CD4-positive, alpha-beta memory T cell (primary cell): ENCODE results near the gene WIPF3. TPM values are rescaled to one million over a fixed set of nuclear protein-coding genes. Genes with fewer than 3 reads are reported as not detected.
A peak's percentile ranks its signal among the peaks of the same experiment; 100 is the strongest.

Source experiments
- CTCF ChIA-PET: fragments of 350-600 bp; sonication (Branson Sonifier 250); formaldehyde crosslinking; loops from one replicate; lab custom pipeline; 2021; ENCODE audit warnings: inconsistent platforms; ENCODE audit not compliant: partially characterized antibody; lab: Charles Lee
- POLR2A ChIA-PET: fragments of 350-600 bp; sonication (Branson Sonifier 250); formaldehyde crosslinking; loops from one replicate; lab custom pipeline; 2021; ENCODE audit not compliant: partially characterized antibody; lab: Charles Lee
- DNase-seq, 5 donors: peaks; one replicate each; pipeline versions ENCODE4 v3.0.0 to v3.0.0-alpha.2; 2020 to 2022; ENCODE audit warnings: mixed read lengths in 1 of 5
- H3K27ac ChIP-seq: one replicate; pipeline ENCODE4 v1.7.0; 2013; ENCODE audit warnings: low read depth, low read length
- H3K27me3 ChIP-seq: 2 replicates; pipeline ENCODE4 v1.7.0; 2013; ENCODE audit warnings: mild to moderate bottlenecking, low read length, moderate library complexity; ENCODE audit not compliant: insufficient read depth
- H3K36me3 ChIP-seq: 2 replicates; pipeline ENCODE4 v1.7.0; 2013; ENCODE audit warnings: mild to moderate bottlenecking, low read length, moderate library complexity; ENCODE audit not compliant: insufficient read depth
- H3K4me1 ChIP-seq: 2 replicates; pipeline ENCODE4 v1.7.0; 2013; ENCODE audit warnings: mild to moderate bottlenecking, low read length, moderate library complexity; ENCODE audit not compliant: insufficient read depth
- H3K4me3 ChIP-seq, 2 donors: one replicate each; pipeline ENCODE4 v1.7.0; 2013; ENCODE audit warnings: low read length in 2 of 2, mild to moderate bottlenecking in 1 of 2
- H3K9me3 ChIP-seq, 2 donors: one replicate each; pipeline ENCODE4 v1.7.0; 2013; ENCODE audit warnings: low read length in 2 of 2, control low read depth in 1 of 2; ENCODE audit not compliant: control insufficient read depth in 1 of 2
- H3K27ac Mint-ChIP-seq, 7 donors: one replicate each; pipeline ENCODE4 v1.8.0; 2020 to 2021; ENCODE audit warnings: mixed read lengths in 7 of 7, mild to moderate bottlenecking in 6 of 7, inconsistent platforms in 3 of 7, moderate library complexity in 3 of 7
- H3K27me3 Mint-ChIP-seq, 2 donors: one replicate each; pipeline ENCODE4 v1.8.0; 2020 to 2021; ENCODE audit warnings: mixed read lengths in 2 of 2
- H3K36me3 Mint-ChIP-seq, 2 donors: one replicate each; pipeline ENCODE4 v1.8.0; 2020 to 2021; ENCODE audit warnings: mixed read lengths in 2 of 2, inconsistent platforms in 1 of 2, mild to moderate bottlenecking in 1 of 2
- H3K4me1 Mint-ChIP-seq, 4 donors: one replicate each; pipeline ENCODE4 v1.8.0; 2020 to 2021; ENCODE audit warnings: mixed read lengths in 4 of 4, mild to moderate bottlenecking in 1 of 4
- H3K4me3 Mint-ChIP-seq, 8 donors: one replicate each; pipeline ENCODE4 v1.8.0; 2020 to 2021; ENCODE audit warnings: mixed read lengths in 8 of 8, mild to moderate bottlenecking in 7 of 8, moderate library complexity in 6 of 8, inconsistent platforms in 3 of 8
- H3K9me3 Mint-ChIP-seq, 8 donors: one replicate each; pipeline ENCODE4 v1.8.0; 2020 to 2021; ENCODE audit warnings: mixed read lengths in 8 of 8, mild to moderate bottlenecking in 5 of 8, inconsistent platforms in 3 of 8, moderate library complexity in 1 of 8
- intact Hi-C: fragments of 100-400 bp; cut with micrococcal nuclease; formaldehyde crosslinking; loops from one replicate; pipeline ENCODE4 v1.15.1; 2023
- polyA plus RNA-seq, 2 donors: library from polyadenylated mRNA; unstranded; fragments of 300-500 nt; fragmentation: Illumina TruSeq; gene quantifications; one replicate each; pipeline ENCODE4 v1.2.3, GENCODE V29; 2021
- total RNA-seq, 2 experiments: library from RNA; stranded (reverse); gene quantifications; one replicate each; pipeline ENCODE4 v1.2.3, GENCODE V29; 2021

WIPF3 gene
- total and polyA plus RNA-seq, 4 experiments from 2014 or later = not detected

- Histone ChIP-seq H3K4me1 (no peaks in the 10 kb centered on the region), H3K9me3 (no peaks in the 10 kb centered on the region), H3K27ac (no peak overlapping the region), H3K27me3 (no peaks in the 10 kb centered on the region), H3K36me3 (no peaks in the 10 kb centered on the region), H3K4me3 (no peak overlapping the region)
- ChIA-PET POLR2A (no interaction called here), CTCF (no interaction called here)
- Mint-ChIP-seq H3K9me3 (no peaks in the 10 kb centered on the region), H3K36me3 (no peaks in the 10 kb centered on the region), H3K4me3 (no peak overlapping the region), H3K27me3 (peaks cover 12 to 17% of the 10 kb centered on the region in 2 donors), H3K4me1 (peaks cover 3 to 8% (median 5%) of the 10 kb centered on the region in 4 donors), H3K27ac (no peak overlapping the region)
- intact Hi-C loops = no loop called here
- DNase-seq = no peak
These were observed 76.2 kb downstream of the WIPF3 start for GRCh38 chr7:29882481-29882880.

DNA sequence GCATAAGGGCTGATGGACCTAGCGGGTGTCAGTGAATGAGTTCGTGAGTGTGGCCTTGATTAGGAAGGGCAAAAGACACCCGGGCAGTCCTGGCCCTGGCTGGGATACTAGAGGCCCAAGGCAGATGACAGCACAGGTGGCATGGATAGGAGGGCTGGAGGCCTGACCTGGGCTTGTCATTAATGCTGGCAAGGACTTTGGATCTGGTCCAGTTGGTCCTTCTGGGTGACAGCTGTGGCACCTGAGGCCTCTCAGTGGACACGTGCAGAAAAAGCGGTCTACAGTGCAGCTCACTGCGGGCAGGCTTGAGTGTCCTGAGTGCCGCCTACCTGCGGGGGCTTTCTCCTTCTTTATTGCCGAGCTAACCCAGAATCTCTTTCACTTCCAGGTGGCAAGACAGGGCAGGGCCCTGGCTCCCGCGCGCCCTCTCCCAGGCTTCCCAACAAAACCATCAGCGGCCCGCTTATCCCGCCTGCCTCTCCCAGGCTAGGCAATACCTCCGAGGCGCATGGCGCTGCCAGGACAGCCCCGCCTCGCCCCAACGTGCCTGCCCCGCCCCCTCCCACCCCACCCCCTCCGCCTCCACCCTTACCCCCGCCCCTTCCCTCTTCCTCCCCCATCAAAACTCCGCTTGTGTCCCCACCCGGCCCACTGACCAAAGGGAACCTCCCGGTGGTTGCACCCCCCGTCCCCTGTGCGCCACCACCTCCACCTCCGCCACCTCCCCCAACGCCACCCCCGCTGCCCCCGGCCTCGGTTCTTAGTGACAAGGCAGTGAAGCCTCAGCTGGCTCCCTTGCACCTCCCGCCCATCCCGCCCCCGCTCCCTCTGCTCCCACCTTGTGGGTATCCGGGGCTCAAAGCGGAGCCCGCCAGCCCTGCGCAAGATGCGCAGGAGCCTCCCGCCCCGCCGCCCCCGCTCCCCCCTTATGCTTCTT lies 77.4 kb downstream of the WIPF3 start:
- intact Hi-C loops = no loop called here
- Histone ChIP-seq H3K27ac (no peak overlapping the region), H3K4me1 (no peaks in the 10 kb centered on the region), H3K36me3 (no peaks in the 10 kb centered on the region), H3K9me3 (no peaks in the 10 kb centered on the region), H3K27me3 (no peaks in the 10 kb centered on the region), H3K4me3 (no peak overlapping the region)
- Mint-ChIP-seq H3K4me3 (peak overlapping the region in 4 of 8 donors; percentile 4 to 57 (median 44)), H3K36me3 (no peaks in the 10 kb centered on the region), H3K9me3 (peaks cover 0 to 2% (median 0%) of the 10 kb centered on the region in 8 donors), H3K27ac (no peak overlapping the region), H3K27me3 (peaks cover 12 to 17% of the 10 kb centered on the region in 2 donors), H3K4me1 (peaks cover 0 to 8% (median 4%) of the 10 kb centered on the region in 4 donors)
- POLR2A ChIA-PET = no interaction called here
- CTCF ChIA-PET = no interaction called here
- DNase-seq = no peak

DNA sequence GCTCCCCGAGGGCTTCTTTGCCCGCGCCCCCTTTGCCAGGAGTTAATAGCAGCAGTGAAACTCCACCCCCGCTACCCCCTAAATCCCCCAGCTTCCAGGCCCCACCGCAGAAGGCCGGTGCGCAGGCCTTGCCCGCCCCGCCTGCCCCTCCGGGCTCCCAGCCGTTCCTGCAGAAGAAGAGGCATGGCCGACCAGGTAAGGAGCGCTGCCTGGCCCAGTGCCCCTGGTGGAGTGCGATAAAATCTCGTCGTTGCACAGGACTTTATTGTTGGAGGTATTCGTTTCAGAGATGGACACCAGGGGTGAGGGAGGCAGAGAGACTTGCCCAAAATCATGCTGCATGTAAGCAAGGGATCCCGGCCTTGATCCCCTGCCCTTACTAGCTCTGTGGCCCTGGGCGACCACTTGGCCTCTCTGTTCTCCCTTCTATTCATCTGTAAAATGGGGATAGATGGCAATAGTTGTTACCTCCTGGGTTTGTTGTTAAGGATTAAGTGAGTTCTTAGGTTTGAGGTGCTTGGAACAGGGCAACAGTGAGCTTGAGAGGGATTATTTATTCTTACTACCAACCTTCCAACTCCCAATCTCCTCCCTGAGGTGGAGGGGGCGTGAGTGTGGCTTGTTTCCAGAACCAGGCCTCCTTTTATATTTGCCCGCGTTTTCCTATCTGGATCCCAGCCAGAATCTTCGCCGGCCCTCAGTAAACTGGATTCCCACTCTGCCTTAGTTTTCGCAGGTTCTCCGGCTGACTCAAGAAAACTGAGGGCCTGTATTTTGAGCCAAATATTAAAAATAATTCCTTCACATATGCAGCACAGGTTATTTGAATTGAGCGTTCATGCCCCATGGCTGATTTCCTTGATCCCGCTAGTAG lies 78.3 kb downstream of the WIPF3 start:
- Histone ChIP-seq H3K36me3 (no peaks in the 10 kb centered on the region), H3K4me1 (no peaks in the 10 kb centered on the region), H3K27ac (no peak overlapping the region), H3K4me3 (no peak overlapping the region), H3K9me3 (no peaks in the 10 kb centered on the region), H3K27me3 (no peaks in the 10 kb centered on the region)
- Mint-ChIP-seq H3K4me3 (peak overlapping the region in 4 of 8 donors; percentile 17 to 54 (median 40)), H3K27ac (no peak overlapping the region), H3K27me3 (peaks cover 13 to 17% of the 10 kb centered on the region in 2 donors), H3K36me3 (no peaks in the 10 kb centered on the region), H3K9me3 (peaks cover 0 to 2% (median 0%) of the 10 kb centered on the region in 8 donors), H3K4me1 (peaks cover 0 to 8% (median 4%) of the 10 kb centered on the region in 4 donors)
- intact Hi-C loops = no loop called here
- CTCF ChIA-PET = interaction anchor here (1.6 kb wide), 1 partner anchor 33 kb away, joined by 3 read pairs; no protein-coding TSS in a partner anchor
- POLR2A ChIA-PET = no interaction called here
- DNase-seq = no peak

- Mint-ChIP-seq H3K9me3 (peaks cover 0 to 2% (median 0%) of the 10 kb centered on the region in 8 donors), H3K27ac (no peak overlapping the region), H3K4me1 (peaks cover 0 to 8% (median 4%) of the 10 kb centered on the region in 4 donors), H3K36me3 (no peaks in the 10 kb centered on the region), H3K4me3 (no peak overlapping the region), H3K27me3 (peaks cover 11 to 13% of the 10 kb centered on the region in 2 donors)
- POLR2A ChIA-PET = no interaction called here
- Histone ChIP-seq H3K4me3 (no peak overlapping the region), H3K27ac (no peak overlapping the region), H3K4me1 (no peaks in the 10 kb centered on the region), H3K27me3 (no peaks in the 10 kb centered on the region), H3K36me3 (no peaks in the 10 kb centered on the region), H3K9me3 (no peaks in the 10 kb centered on the region)
- intact Hi-C loops = no loop called here
- CTCF ChIA-PET = interaction anchor here (1.6 kb wide), 1 partner anchor 32 kb away, joined by 3 read pairs; no protein-coding TSS in a partner anchor
- DNase-seq = no peak
These were observed 79.3 kb downstream of the WIPF3 start for GRCh38 chr7:29885626-29886025.

DNA sequence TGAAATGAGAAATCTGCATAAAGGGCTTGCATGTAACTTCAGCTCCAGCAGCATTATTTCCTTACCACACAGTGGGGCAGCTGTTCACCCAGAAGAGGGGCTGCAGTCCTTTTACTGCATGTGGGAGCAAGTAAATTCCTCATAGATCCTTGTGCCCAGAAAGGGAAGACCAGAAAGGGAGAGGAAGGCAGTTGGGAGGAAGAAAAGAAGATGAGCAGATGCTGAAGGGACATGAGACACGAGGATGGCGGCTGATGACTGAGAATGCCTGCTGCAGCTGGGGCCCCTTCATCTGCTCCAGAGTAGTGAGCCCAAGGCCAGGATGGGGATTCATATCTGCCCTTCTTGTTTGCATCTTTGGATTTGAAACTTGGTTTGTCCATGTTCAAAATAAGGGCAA lies 80.5 kb downstream of the WIPF3 start:
- Mint-ChIP-seq H3K27ac (no peak overlapping the region), H3K4me1 (peaks cover 0 to 8% (median 4%) of the 10 kb centered on the region in 4 donors), H3K4me3 (no peak overlapping the region), H3K36me3 (no peaks in the 10 kb centered on the region), H3K9me3 (peaks cover 0 to 2% (median 0%) of the 10 kb centered on the region in 8 donors), H3K27me3 (peaks cover 8 to 13% of the 10 kb centered on the region in 2 donors)
- POLR2A ChIA-PET = no interaction called here
- Histone ChIP-seq H3K9me3 (no peaks in the 10 kb centered on the region), H3K36me3 (no peaks in the 10 kb centered on the region), H3K27ac (no peak overlapping the region), H3K27me3 (no peaks in the 10 kb centered on the region), H3K4me3 (no peak overlapping the region), H3K4me1 (no peaks in the 10 kb centered on the region)
- intact Hi-C loops = no loop called here
- CTCF ChIA-PET = no interaction called here
- DNase-seq = no peak

GRCh38 chr7:29888006-29888405 lies 81.7 kb downstream of the WIPF3 start:
- no peak for DNase-seq
- intact Hi-C loops = no loop called here
- Histone ChIP-seq H3K4me3 (no peak overlapping the region), H3K36me3 (no peaks in the 10 kb centered on the region), H3K9me3 (no peaks in the 10 kb centered on the region), H3K27ac (no peak overlapping the region), H3K27me3 (no peaks in the 10 kb centered on the region), H3K4me1 (no peaks in the 10 kb centered on the region)
- CTCF ChIA-PET = no interaction called here
- POLR2A ChIA-PET = no interaction called here
- no peak overlapping the region for H3K4me3 Mint-ChIP-seq
- peaks cover 0 to 5% (median 3%) of the 10 kb centered on the region in 4 donors for H3K4me1 Mint-ChIP-seq
- no peak overlapping the region for H3K27ac Mint-ChIP-seq
- H3K36me3 Mint-ChIP-seq = no peaks in the 10 kb centered on the region
- peaks cover 2 to 8% of the 10 kb centered on the region in 2 donors for H3K27me3 Mint-ChIP-seq
- H3K9me3 Mint-ChIP-seq = peaks cover 0 to 2% (median 0%) of the 10 kb centered on the region in 8 donors

- Mint-ChIP-seq H3K27me3 (peaks cover 2 to 5% of the 10 kb centered on the region in 2 donors), H3K27ac (no peak overlapping the region), H3K4me3 (no peak overlapping the region), H3K36me3 (no peaks in the 10 kb centered on the region), H3K4me1 (no peaks in the 10 kb centered on the region), H3K9me3 (peaks cover 0 to 2% (median 0%) of the 10 kb centered on the region in 8 donors)
- CTCF ChIA-PET = interaction anchor here (0.8 kb wide), 1 partner anchor 73 kb away, joined by 3 read pairs; no protein-coding TSS in a partner anchor
- H3K4me3 ChIP-seq = no peak overlapping the region
- no peak for DNase-seq
- H3K36me3 ChIP-seq = no peaks in the 10 kb centered on the region
- no peaks in the 10 kb centered on the region for H3K27me3 ChIP-seq
- intact Hi-C loops = no loop called here
- H3K9me3 ChIP-seq = no peaks in the 10 kb centered on the region
- H3K27ac ChIP-seq = no peak overlapping the region
- no peaks in the 10 kb centered on the region for H3K4me1 ChIP-seq
- POLR2A ChIA-PET = no interaction called here
These were observed 83.0 kb downstream of the WIPF3 start for GRCh38 chr7:29889288-29889687.
